Mesenteric fat pad (tissue), 1 donor: ENCODE data around the gene KRT6A. TPM values are rescaled to one million over a fixed set of nuclear protein-coding genes. Genes with fewer than 3 reads are reported as not detected.
"Not testable (repeated sequence)": the region's sequence is repeated elsewhere in the genome, so short reads cannot be mapped to it uniquely, and the experiment has no call there.

ENCODE experiments used
- DNase-seq: peaks from one replicate; pipeline ENCODE4 v3.0.0-alpha.2; 2020; ENCODE audit warnings: low spot score
- total RNA-seq: library from RNA; stranded (reverse); fragmentation: NEBNext Ultra II Directional; extraction: Animal tissue kit (Norgen Biotek cat#: 25700); gene quantifications from one replicate; pipeline ENCODE4 v1.2.1, GENCODE V29; 2021
- donor health status: DM: yes; HTN: yes; CAD: no.

Gene KRT6A
- total RNA-seq, 1 donor from 2014 or later: not detected

GRCh38 chr12:52464897-52465296 lies 28.2 kb downstream of the KRT6A start:
- DNase-seq: no peak

- no peak for DNase-seq
Measured at GRCh38 chr12:52461693-52462092, 31.4 kb downstream of the KRT6A start.

- no peak for DNase-seq
Measured at GRCh38 chr12:52458861-52459260, 34.2 kb downstream of the KRT6A start.

- no peak for DNase-seq
Measured at GRCh38 chr12:52455821-52456220, 37.2 kb downstream of the KRT6A start.

GRCh38 chr12:52454411-52455201 lies 38.5 kb downstream of the KRT6A start:
- no peak for DNase-seq

GRCh38 chr12:52452101-52452500 lies 41.0 kb downstream of the KRT6A start, which contains the start of gene KRT6B:
TSS of gene KRT6B (minus strand) at chr12:52452146. CDS start at chr12:52452078, 68 bp downstream.
- DNase-seq: no peak

GRCh38 chr12:52448228-52448627 lies 44.8 kb downstream of the KRT6A start:
- DNase-seq: no peak

- DNase-seq: not testable (repeated sequence)
Measured at GRCh38 chr12:52447196-52447595, 45.9 kb downstream of the KRT6A start.

- DNase-seq: no peak
Measured at GRCh38 chr12:52446367-52447045, 46.6 kb downstream of the KRT6A start.

- no peak for DNase-seq
Measured at GRCh38 chr12:52445876-52446275, 47.2 kb downstream of the KRT6A start.

- DNase-seq: no peak
Measured at GRCh38 chr12:52444647-52445595, 48.1 kb downstream of the KRT6A start.

- no peak for DNase-seq
Measured at GRCh38 chr12:52443966-52444365, 49.1 kb downstream of the KRT6A start.

GRCh38 chr12:52442600-52443061 lies 50.4 kb downstream of the KRT6A start:
- DNase-seq: no peak

GRCh38 chr12:52441320-52441911 lies 51.6 kb downstream of the KRT6A start:
- DNase-seq: no peak

GRCh38 chr12:52440821-52441319 lies 52.2 kb downstream of the KRT6A start:
- DNase-seq: no peak

GRCh38 chr12:52439845-52440244 lies 53.2 kb downstream of the KRT6A start:
- no peak for DNase-seq

GRCh38 chr12:52439420-52439819 lies 53.6 kb downstream of the KRT6A start:
- DNase-seq: no peak

- DNase-seq: no peak
Measured at GRCh38 chr12:52438305-52439301, 54.5 kb downstream of the KRT6A start.

- no peak for DNase-seq
Measured at GRCh38 chr12:52437508-52437907, 55.5 kb downstream of the KRT6A start.
